GM12878 (cell line): ENCODE results near the gene TRIM69.

ENCODE experiments used
- EZH2 ChIP-seq: IDR thresholded peaks from 2 replicates; pipeline ENCODE4 v1.6.1; 2012; ENCODE audit warnings: low read depth, mild to moderate bottlenecking, control low read depth, inconsistent platforms, low read length, borderline replicate concordance; ENCODE audit not compliant: control insufficient read depth
- USF2 ChIP-seq: IDR thresholded peaks from 2 replicates; pipeline ENCODE4 v1.6.1; 2011; ENCODE audit warnings: low read depth, low read length, improper control_type of control experiment, borderline replicate concordance

DNA sequence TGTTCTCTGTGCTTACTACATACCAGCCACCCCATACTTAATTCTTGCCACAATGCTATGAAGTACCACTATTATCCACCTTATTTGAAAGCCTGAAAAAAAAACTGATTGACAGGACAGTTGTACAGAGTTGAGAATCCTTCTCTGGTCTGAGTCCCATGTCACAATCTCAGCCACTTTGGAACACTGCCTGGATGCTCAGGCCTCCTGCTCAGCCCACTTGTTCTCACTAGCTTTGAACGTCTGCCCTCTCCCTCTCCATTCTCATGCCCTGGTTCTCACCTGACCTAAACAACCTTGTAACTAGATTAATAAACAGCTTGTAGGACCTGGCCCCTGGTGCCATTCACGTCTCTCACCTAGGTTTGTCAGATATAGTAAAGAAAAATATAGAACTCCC is 53.9 kb downstream of the TRIM69 start:
- no peak for TF ChIP-seq EZH2
- no peak for TF ChIP-seq USF2
